Suprapubic skin (tissue), 4 donors: Measurements from ENCODE around the gene OSGEPL1. TPM values are rescaled to one million over a fixed set of nuclear protein-coding genes. Genes with fewer than 3 reads are reported as not detected.

Experiments
- DNase-seq, 2 donors: peaks; one replicate each; pipeline ENCODE4 v3.0.0-alpha.2; 2019; ENCODE audit warnings: low spot score in 2 of 2
- H3K27ac ChIP-seq: fragments of 200-600 bp; sonication (generic); one replicate; pipeline ENCODE4 v1.5.1; 2019
- H3K27me3 ChIP-seq: fragments of 200-600 bp; sonication (generic); one replicate; pipeline ENCODE4 v1.5.1; 2019
- H3K36me3 ChIP-seq: fragments of 200-600 bp; sonication (generic); one replicate; pipeline ENCODE4 v1.5.1; 2019
- H3K4me1 ChIP-seq: fragments of 200-600 bp; sonication (generic); one replicate; pipeline ENCODE4 v1.5.1; 2019
- H3K4me3 ChIP-seq: fragments of 200-600 bp; sonication (generic); one replicate; pipeline ENCODE4 v1.5.1; 2019; ENCODE audit warnings: mild to moderate bottlenecking
- H3K9me3 ChIP-seq: fragments of 200-600 bp; sonication (generic); one replicate; pipeline ENCODE4 v1.5.1; 2019
- CTCF ChIP-seq, 2 donors: fragments of 200-600 bp in 1 of 2; fragments of 450-650 bp in 1 of 2; sonication (generic) in 1 of 2; IDR thresholded peaks; one replicate each; pipeline ENCODE4 v1.5.1; 2016 to 2019; ENCODE audit warnings: antibody characterized with exemption in 2 of 2, mild to moderate bottlenecking in 1 of 2, moderate library complexity in 1 of 2
- EP300 ChIP-seq: sonication (generic); formaldehyde crosslinking; IDR thresholded peaks from one replicate; pipeline ENCODE4 v1.6.1; 2017; ENCODE audit warnings: antibody characterized with exemption
- POLR2A ChIP-seq, 2 donors: fragments of 450-650 bp; IDR thresholded peaks; one replicate each; pipeline ENCODE4 v1.6.1; 2017; ENCODE audit warnings: antibody characterized with exemption in 2 of 2, mild to moderate bottlenecking in 2 of 2, moderate library complexity in 2 of 2
- POLR2AphosphoS5 ChIP-seq, 3 donors: sonication (generic); formaldehyde crosslinking; IDR thresholded peaks; one replicate each; pipeline ENCODE4 v1.6.1; 2017; ENCODE audit warnings: antibody characterized with exemption in 3 of 3
- WGBS: methylation state at CpG from one replicate; pipeline ENCODE4 v1.1.5; 2018; 5-methylcytosine and 5-hydroxymethylcytosine counted together
- total RNA-seq, 4 donors: library from RNA; depleted of rRNA; stranded (reverse); fragments of >200 nt; gene quantifications; one replicate each; pipeline ENCODE4 v1.1.0, GENCODE V29; 2016

OSGEPL1 gene
- total RNA-seq, 4 donors from 2014 or later, result 3.1 to 14.3 (median 8.9) TPM

DNA sequence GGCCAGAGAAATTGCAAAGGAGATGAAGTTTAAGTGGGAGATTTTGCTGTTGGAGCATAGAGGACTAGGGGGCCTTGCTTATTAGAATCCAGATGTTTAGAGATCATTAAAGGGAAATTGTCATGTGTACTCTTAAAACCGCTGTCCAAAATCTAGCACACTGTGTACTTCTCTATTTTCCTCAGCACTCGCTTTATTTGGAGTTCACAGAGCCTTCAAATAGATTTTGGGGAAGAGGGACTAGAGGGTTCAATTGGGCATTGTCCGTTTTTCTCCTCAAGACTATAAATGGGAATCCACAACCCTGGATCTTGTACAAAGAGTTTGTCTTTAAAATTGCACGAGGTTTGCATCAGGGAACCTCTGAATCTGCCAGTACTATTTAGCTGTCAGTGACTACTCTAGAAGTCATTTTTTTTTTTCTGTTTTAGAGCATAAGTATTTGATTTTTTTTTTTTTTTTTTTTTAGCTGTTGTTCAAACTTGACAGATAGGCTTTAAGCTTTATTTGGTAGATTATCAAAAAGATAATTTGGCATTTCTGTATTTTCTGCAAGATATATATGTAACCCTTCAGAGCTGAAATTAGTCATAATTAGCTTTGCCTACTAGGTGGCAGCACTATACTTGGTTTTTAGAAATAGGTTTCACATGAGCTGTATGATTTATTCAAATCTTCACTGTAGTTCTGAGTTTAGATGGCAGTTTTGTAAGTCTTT lies 35.9 kb upstream of the OSGEPL1 start:
- no peak overlapping the region for H3K27ac ChIP-seq
- H3K4me3 ChIP-seq, result no peak overlapping the region
- H3K36me3 ChIP-seq, result peaks cover 48% of the 10 kb centered on the region
- 53% methylated on average over 4 of the region's 4 CpGs for whole genome bisulfite sequencing
- no peaks in the 10 kb centered on the region for H3K27me3 ChIP-seq
- no peaks in the 10 kb centered on the region for H3K9me3 ChIP-seq
- H3K4me1 ChIP-seq, result peaks cover 4% of the 10 kb centered on the region
- no peak for DNase-seq
- TF ChIP-seq POLR2AphosphoS5 (IDR thresholded peaks at IDR 0.05) (no peak), EP300 (no peak), POLR2A (IDR thresholded peaks at IDR 0.05) (no peak), CTCF (IDR thresholded peaks at IDR 0.05) (no peak)

- peaks cover 54% of the 10 kb centered on the region for H3K36me3 ChIP-seq
- no peak overlapping the region for H3K27ac ChIP-seq
- no peak overlapping the region for H3K4me3 ChIP-seq
- no peak for TF ChIP-seq POLR2AphosphoS5 (IDR thresholded peaks at IDR 0.05)
- TF ChIP-seq CTCF (IDR thresholded peaks at IDR 0.05), result no peak
- no peak for TF ChIP-seq POLR2A (IDR thresholded peaks at IDR 0.05)
- no peak for TF ChIP-seq EP300
- no peaks in the 10 kb centered on the region for H3K27me3 ChIP-seq
- H3K4me1 ChIP-seq, result peaks cover 4% of the 10 kb centered on the region
- DNase-seq, result no peak
- 91% methylated on average over 6 of the region's 6 CpGs for WGBS
- no peaks in the 10 kb centered on the region for H3K9me3 ChIP-seq
These were observed 35.3 kb upstream of the OSGEPL1 start for GRCh38 chr2:189797902-189798301.

- DNase-seq, result no peak
- Histone ChIP-seq H3K27me3 (no peaks in the 10 kb centered on the region), H3K27ac (no peak overlapping the region), H3K4me3 (no peak overlapping the region), H3K4me1 (peaks cover under 1% of the 10 kb centered on the region), H3K9me3 (no peaks in the 10 kb centered on the region), H3K36me3 (peaks cover 49% of the 10 kb centered on the region)
- 98% methylated on average over 1 of the region's 1 CpG for WGBS
- TF ChIP-seq POLR2A (IDR thresholded peaks at IDR 0.05), result no peak
These were observed 31.7 kb upstream of the OSGEPL1 start for GRCh38 chr2:189794310-189794709.

- Histone ChIP-seq H3K4me1 (no peaks in the 10 kb centered on the region), H3K36me3 (peaks cover 42% of the 10 kb centered on the region), H3K4me3 (no peak overlapping the region), H3K27ac (no peak overlapping the region), H3K9me3 (no peaks in the 10 kb centered on the region), H3K27me3 (no peaks in the 10 kb centered on the region)
- no peak for DNase-seq
- WGBS, result 88% methylated on average over 12 of the region's 12 CpGs
- no peak for TF ChIP-seq POLR2AphosphoS5 (IDR thresholded peaks at IDR 0.05)
- no peak for TF ChIP-seq EP300
- no peak for TF ChIP-seq CTCF (IDR thresholded peaks at IDR 0.05)
- TF ChIP-seq POLR2A (IDR thresholded peaks at IDR 0.05), result no peak
These were observed 28.9 kb upstream of the OSGEPL1 start for GRCh38 chr2:189791338-189792042.

DNA sequence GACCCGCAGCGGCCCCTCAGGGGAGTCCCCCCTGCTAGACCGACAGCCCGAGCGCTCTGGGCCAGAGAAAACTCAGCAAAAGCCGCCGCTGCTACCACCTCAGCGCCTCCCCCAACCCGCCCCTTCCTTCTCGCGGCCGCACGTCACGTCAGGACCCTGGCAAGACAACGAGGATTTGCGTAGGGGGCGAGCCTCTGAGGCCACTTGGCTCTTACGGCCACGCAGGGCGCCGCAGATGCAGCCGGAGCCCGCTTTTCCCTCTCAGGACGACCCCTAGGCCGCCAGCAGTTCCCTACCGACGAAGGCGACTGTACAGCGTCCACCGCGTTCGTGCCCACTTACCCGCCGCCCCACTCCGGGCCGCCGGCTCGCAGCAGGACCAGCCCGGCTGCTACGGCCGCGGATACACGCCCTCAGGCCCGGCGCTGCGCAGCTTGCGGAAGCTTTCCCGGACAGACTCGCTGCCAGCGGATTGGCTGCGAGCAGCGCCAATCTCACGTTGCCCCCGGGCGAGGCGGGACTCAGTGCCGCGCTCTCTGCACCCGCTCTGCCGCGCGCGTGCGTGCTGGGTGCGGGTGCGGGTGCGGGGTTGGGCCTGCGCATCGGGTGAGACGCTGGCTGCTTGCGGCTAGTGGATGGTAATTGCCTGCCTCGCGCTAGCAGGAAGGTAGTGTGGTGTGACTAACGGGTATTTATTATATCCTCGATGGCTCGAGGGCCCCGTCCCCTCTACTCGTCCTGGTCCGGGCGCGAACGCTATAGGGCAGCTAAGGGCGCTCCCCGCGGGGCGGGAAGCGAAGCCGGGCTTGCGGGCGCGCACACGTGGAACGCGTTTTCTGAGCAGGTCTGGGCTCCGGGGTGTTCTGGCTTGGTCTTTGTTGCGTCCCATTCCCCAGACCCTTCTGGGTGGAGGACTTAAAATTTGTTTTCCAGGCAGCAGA lies 21.6 kb upstream of the OSGEPL1 start, which contains the start of the genes ORMDL1 and PMS1:
ORMDL1 (minus strand) TSS at position 413 of the 941 bp plus-strand sequence. CDS start 1,744 bp downstream, outside the sequence.
PMS1 (plus strand) TSS at position 524 of the 941 bp plus-strand sequence. CDS start 7,360 bp downstream, outside the sequence.
- DNase-seq, result peak; percentile 94 to 96
- WGBS, result 0% methylated on average over 13 of the region's 96 CpGs
- TF ChIP-seq POLR2AphosphoS5 (IDR thresholded peaks at IDR 0.05), result peak; percentile 10 to 78 (median 74)
- no peak for TF ChIP-seq EP300
- no peak for TF ChIP-seq CTCF (IDR thresholded peaks at IDR 0.05)
- TF ChIP-seq POLR2A (IDR thresholded peaks at IDR 0.05), result peak; percentile 59 to 79
- peaks cover 37% of the 10 kb centered on the region for H3K4me1 ChIP-seq
- H3K27me3 ChIP-seq, result no peaks in the 10 kb centered on the region
- peaks cover 19% of the 10 kb centered on the region for H3K36me3 ChIP-seq
- H3K9me3 ChIP-seq, result no peaks in the 10 kb centered on the region
- H3K4me3 ChIP-seq, result peak within 1 kb of the TSS; percentile 73
- H3K27ac ChIP-seq, result peak within 1 kb of the TSS; percentile 95
